CD14-positive monocyte (primary cell): Measurements from ENCODE around the gene COL4A4. TPM values are rescaled to one million over a fixed set of nuclear protein-coding genes. Genes with fewer than 3 reads are reported as not detected.

ENCODE experiments used
- DNase-seq, 3 donors: peaks; one replicate each; pipeline ENCODE4 v3.0.0-alpha.2; 2011 to 2022
- H2AFZ ChIP-seq: 2 replicates; pipeline ENCODE4 v1.6.0; 2012; ENCODE audit warnings: mild to moderate bottlenecking, low read depth, low read length, inconsistent platforms; ENCODE audit not compliant: insufficient read depth, poor library complexity, severe bottlenecking
- H3K27ac ChIP-seq, 2 donors: 1 replicate in 1 of 2; 2 replicates in 1 of 2; pipeline ENCODE4 v1.5.1; 2012 to 2013; ENCODE audit warnings: low read length in 2 of 2, control low read depth in 1 of 2, inconsistent platforms in 1 of 2, low read depth in 1 of 2, mild to moderate bottlenecking in 1 of 2
- H3K27me3 ChIP-seq, 2 donors: one replicate each; pipeline versions ENCODE4 v1.6.0 to v1.6.1; 2011 to 2013; ENCODE audit warnings: low read length in 2 of 2; ENCODE audit not compliant: control insufficient read depth in 2 of 2, insufficient read depth in 2 of 2
- H3K36me3 ChIP-seq, 2 donors: replicated peaks in 1 of 2; 1 replicate in 1 of 2; 2 replicates in 1 of 2; pipeline versions ENCODE4 v1.5.1 to v1.6.1; 2012 to 2013; ENCODE audit warnings: low read length in 2 of 2, control low read depth in 1 of 2, inconsistent platforms in 1 of 2, mild to moderate bottlenecking in 1 of 2; ENCODE audit not compliant: insufficient read depth in 2 of 2, control insufficient read depth in 1 of 2
- H3K4me1 ChIP-seq, 2 donors: 1 replicate in 1 of 2; 2 replicates in 1 of 2; pipeline versions ENCODE4 v1.5.1 to v1.6.1; 2012 to 2013; ENCODE audit warnings: low read length in 2 of 2, control low read depth in 1 of 2, inconsistent platforms in 1 of 2, mild to moderate bottlenecking in 1 of 2, moderate library complexity in 1 of 2; ENCODE audit not compliant: insufficient read depth in 2 of 2, control insufficient read depth in 1 of 2
- H3K4me2 ChIP-seq: replicated peaks from 2 replicates; pipeline ENCODE3; 2012; ENCODE audit warnings: low read length, moderate library complexity, mild to moderate bottlenecking; ENCODE audit not compliant: poor library complexity, severe bottlenecking; ENCODE audit errors: extremely low read depth
- H3K4me3 ChIP-seq, 3 experiments: fragments of 200-600 bp in 1 of 3; sonication (generic) in 1 of 3; replicated peaks in 1 of 3; 1 replicate in 2 of 3; 2 replicates in 1 of 3; pipeline ENCODE4 v1.5.1; 2011 to 2013; ENCODE audit warnings: low read length in 3 of 3, mild to moderate bottlenecking in 3 of 3, control low read depth in 2 of 3, low read depth in 2 of 3, inconsistent platforms in 1 of 3, moderate library complexity in 1 of 3
- H3K79me2 ChIP-seq: 2 replicates; pipeline ENCODE4 v1.6.0; 2012; ENCODE audit warnings: mild to moderate bottlenecking, control low read depth, inconsistent platforms, low read length, moderate library complexity; ENCODE audit not compliant: insufficient read depth
- H3K9ac ChIP-seq: 2 replicates; pipeline ENCODE4 v1.6.0; 2017; ENCODE audit warnings: low read length, mild to moderate bottlenecking; ENCODE audit not compliant: insufficient read depth, poor library complexity, severe bottlenecking
- H3K9me3 ChIP-seq, 2 donors: replicated peaks in 1 of 2; 1 replicate in 1 of 2; 2 replicates in 1 of 2; pipeline versions ENCODE4 v1.5.1 to v1.6.1; 2012 to 2013; ENCODE audit warnings: low read length in 2 of 2, control low read depth in 1 of 2; ENCODE audit not compliant: control insufficient read depth in 1 of 2, insufficient read depth in 1 of 2
- H4K20me1 ChIP-seq: 2 replicates; pipeline ENCODE4 v1.6.0; 2012; ENCODE audit warnings: mild to moderate bottlenecking, low read length, control low read depth, moderate library complexity; ENCODE audit not compliant: insufficient read depth
- H3K27ac Mint-ChIP-seq, 7 donors: one replicate each; pipeline ENCODE4 v1.8.0; 2020; ENCODE audit warnings: mild to moderate bottlenecking in 7 of 7, mixed read lengths in 7 of 7, moderate library complexity in 6 of 7, inconsistent platforms in 2 of 7
- H3K27me3 Mint-ChIP-seq, 3 donors: one replicate each; pipeline ENCODE4 v1.8.0; 2021 to 2022; ENCODE audit warnings: low read depth in 3 of 3, mild to moderate bottlenecking in 3 of 3, mixed read lengths in 3 of 3, moderate library complexity in 3 of 3, inconsistent platforms in 1 of 3
- H3K36me3 Mint-ChIP-seq, 2 donors: one replicate each; pipeline ENCODE4 v1.8.0; 2020; ENCODE audit warnings: mixed read lengths in 2 of 2, inconsistent platforms in 1 of 2, mild to moderate bottlenecking in 1 of 2
- H3K4me1 Mint-ChIP-seq: one replicate; pipeline ENCODE4 v1.8.0; 2020; ENCODE audit warnings: mild to moderate bottlenecking, mixed read lengths
- H3K4me3 Mint-ChIP-seq, 2 donors: one replicate each; pipeline ENCODE4 v1.8.0; 2020; ENCODE audit warnings: mild to moderate bottlenecking in 2 of 2, mixed read lengths in 2 of 2, moderate library complexity in 1 of 2
- H3K9me3 Mint-ChIP-seq, 7 donors: one replicate each; pipeline ENCODE4 v1.8.0; 2020 to 2022; ENCODE audit warnings: mixed read lengths in 7 of 7, mild to moderate bottlenecking in 6 of 7, moderate library complexity in 6 of 7, inconsistent platforms in 2 of 7
- WGBS: methylation state at CpG from one replicate; pipeline ENCODE4 v1.1.5; 2013; ENCODE audit warnings: missing lambda C conversion rate; ENCODE audit not compliant: insufficient coverage; 5-methylcytosine and 5-hydroxymethylcytosine counted together
- intact Hi-C, 2 donors: fragments of 100-400 bp; cut with micrococcal nuclease; formaldehyde crosslinking; loops; one replicate each; pipeline versions ENCODE4 v1.15.0 to v1.15.1; 2023
- polyA plus RNA-seq, 3 donors: library from polyadenylated mRNA; depleted of rRNA in 1 of 3; unstranded in 2 of 3; stranded (reverse) in 1 of 3; fragments of 300-500 nt in 2 of 3; fragments of >200 nt in 1 of 3; fragmentation: Illumina TruSeq in 2 of 3; gene quantifications; 1 replicate in 2 of 3; 2 replicates in 1 of 3; pipeline ENCODE4 v1.2.3, GENCODE V29; 2012 to 2021
- TF ChIP-seq, protein P1 (sequence below): fragments of 200-600 bp; IDR thresholded peaks from one replicate; pipeline ENCODE4 v1.8.0; 2022; ENCODE audit warnings: antibody characterized with exemption, mild to moderate bottlenecking

Gene COL4A4
- polyA plus RNA-seq, 3 donors = 0.03 TPM; not detected in 2

DNA sequence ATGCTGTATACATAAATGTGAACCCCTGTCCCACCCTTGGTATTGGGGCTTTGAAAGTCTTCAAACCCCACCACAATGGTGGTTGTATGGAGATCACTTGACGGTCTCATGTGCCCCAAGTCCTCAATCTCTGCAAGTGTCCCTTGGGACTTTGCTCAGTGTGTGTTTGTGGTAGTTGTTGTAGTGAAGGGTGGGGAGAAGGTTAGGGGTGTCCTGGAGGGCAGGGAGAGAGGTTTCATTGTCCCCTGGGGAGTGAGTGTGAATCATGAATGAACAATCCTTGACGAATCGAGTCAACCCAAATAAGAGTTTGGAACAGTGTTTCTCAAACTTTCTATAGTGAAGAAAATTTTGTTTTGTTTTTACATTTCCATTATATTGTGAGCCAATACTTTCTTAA is 28.5 kb upstream of the COL4A4 start:
- Mint-ChIP-seq H3K36me3 (no peaks in the 10 kb centered on the region), H3K4me1 (no peaks in the 10 kb centered on the region), H3K27ac (no peak overlapping the region), H3K27me3 (no peaks in the 10 kb centered on the region), H3K9me3 (peaks cover 0 to 6% (median 2%) of the 10 kb centered on the region in 7 donors), H3K4me3 (no peak overlapping the region)
- TF ChIP-seq, protein P1, sequence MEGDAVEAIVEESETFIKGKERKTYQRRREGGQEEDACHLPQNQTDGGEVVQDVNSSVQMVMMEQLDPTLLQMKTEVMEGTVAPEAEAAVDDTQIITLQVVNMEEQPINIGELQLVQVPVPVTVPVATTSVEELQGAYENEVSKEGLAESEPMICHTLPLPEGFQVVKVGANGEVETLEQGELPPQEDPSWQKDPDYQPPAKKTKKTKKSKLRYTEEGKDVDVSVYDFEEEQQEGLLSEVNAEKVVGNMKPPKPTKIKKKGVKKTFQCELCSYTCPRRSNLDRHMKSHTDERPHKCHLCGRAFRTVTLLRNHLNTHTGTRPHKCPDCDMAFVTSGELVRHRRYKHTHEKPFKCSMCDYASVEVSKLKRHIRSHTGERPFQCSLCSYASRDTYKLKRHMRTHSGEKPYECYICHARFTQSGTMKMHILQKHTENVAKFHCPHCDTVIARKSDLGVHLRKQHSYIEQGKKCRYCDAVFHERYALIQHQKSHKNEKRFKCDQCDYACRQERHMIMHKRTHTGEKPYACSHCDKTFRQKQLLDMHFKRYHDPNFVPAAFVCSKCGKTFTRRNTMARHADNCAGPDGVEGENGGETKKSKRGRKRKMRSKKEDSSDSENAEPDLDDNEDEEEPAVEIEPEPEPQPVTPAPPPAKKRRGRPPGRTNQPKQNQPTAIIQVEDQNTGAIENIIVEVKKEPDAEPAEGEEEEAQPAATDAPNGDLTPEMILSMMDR = no peak
- no peak overlapping the region for H3K4me3 ChIP-seq
- no peaks in the 10 kb centered on the region for H3K79me2 ChIP-seq
- H3K4me2 ChIP-seq = no peak overlapping the region
- no peaks in the 10 kb centered on the region for H3K9me3 ChIP-seq
- H3K27me3 ChIP-seq = no peaks in the 10 kb centered on the region
- intact Hi-C loops = no loop called here
- H3K4me1 ChIP-seq = no peaks in the 10 kb centered on the region
- H3K9ac ChIP-seq = no peak overlapping the region
- H3K27ac ChIP-seq = no peak overlapping the region
- H3K36me3 ChIP-seq = no peaks in the 10 kb centered on the region
- no peak for DNase-seq
- H2AFZ ChIP-seq = no peak overlapping the region
- no peaks in the 10 kb centered on the region for H4K20me1 ChIP-seq
- WGBS = 100% methylated on average over 1 of the region's 3 CpGs

DNA sequence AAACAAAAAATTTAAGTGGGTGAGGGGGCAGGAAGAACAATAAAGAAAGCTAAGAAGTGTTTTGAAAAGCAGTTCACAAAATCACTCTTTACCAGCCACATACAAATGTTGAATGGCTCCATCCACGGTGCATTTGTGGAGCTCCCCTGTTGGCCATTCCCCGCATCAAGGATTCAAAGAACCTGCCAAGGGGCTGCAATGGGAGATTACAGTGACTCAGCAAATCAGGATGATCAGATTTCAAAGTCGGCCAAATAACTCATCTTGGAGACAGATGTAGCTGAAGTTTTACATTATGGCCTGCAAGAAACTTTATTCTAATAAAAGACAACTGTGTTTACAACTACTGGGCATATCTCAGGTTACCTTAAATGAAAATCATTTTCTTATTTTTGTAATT is 27.4 kb upstream of the COL4A4 start:
- no peak overlapping the region for H3K4me3 Mint-ChIP-seq
- no peak overlapping the region for H3K9ac ChIP-seq
- no peaks in the 10 kb centered on the region for H3K4me1 Mint-ChIP-seq
- H3K4me3 ChIP-seq = no peak overlapping the region
- H3K4me2 ChIP-seq = no peak overlapping the region
- no peaks in the 10 kb centered on the region for H3K27me3 Mint-ChIP-seq
- H3K36me3 Mint-ChIP-seq = no peaks in the 10 kb centered on the region
- H3K79me2 ChIP-seq = no peaks in the 10 kb centered on the region
- WGBS = no CpG with 5 or more reads among the region's 3 CpGs
- TF ChIP-seq, protein P1 = no peak
- H2AFZ ChIP-seq = no peak overlapping the region
- no peaks in the 10 kb centered on the region for H3K27me3 ChIP-seq
- no peak for DNase-seq
- no peak overlapping the region for H3K27ac Mint-ChIP-seq
- H3K27ac ChIP-seq = no peak overlapping the region
- no peaks in the 10 kb centered on the region for H4K20me1 ChIP-seq
- no peaks in the 10 kb centered on the region for H3K36me3 ChIP-seq
- intact Hi-C loops = no loop called here
- H3K9me3 Mint-ChIP-seq = peaks cover 0 to 3% (median 0%) of the 10 kb centered on the region in 7 donors
- no peaks in the 10 kb centered on the region for H3K9me3 ChIP-seq
- H3K4me1 ChIP-seq = no peaks in the 10 kb centered on the region
